Hepatocyte (in vitro differentiated cells): ENCODE measurements around the gene POLDIP2.

ENCODE experiments used
- CTCF ChIP-seq: fragments of 200-600 bp; sonication (generic); IDR thresholded peaks from 2 replicates; pipeline ENCODE4 v1.5.1; 2016; ENCODE audit warnings: antibody characterized with exemption, mild to moderate bottlenecking; ENCODE audit not compliant: poor library complexity
- EZH2 ChIP-seq: fragments of 200-600 bp; sonication (generic); IDR thresholded peaks from 2 replicates; pipeline ENCODE4 v1.6.1; 2016; ENCODE audit warnings: antibody characterized with exemption, mild to moderate bottlenecking, borderline replicate concordance

DNA sequence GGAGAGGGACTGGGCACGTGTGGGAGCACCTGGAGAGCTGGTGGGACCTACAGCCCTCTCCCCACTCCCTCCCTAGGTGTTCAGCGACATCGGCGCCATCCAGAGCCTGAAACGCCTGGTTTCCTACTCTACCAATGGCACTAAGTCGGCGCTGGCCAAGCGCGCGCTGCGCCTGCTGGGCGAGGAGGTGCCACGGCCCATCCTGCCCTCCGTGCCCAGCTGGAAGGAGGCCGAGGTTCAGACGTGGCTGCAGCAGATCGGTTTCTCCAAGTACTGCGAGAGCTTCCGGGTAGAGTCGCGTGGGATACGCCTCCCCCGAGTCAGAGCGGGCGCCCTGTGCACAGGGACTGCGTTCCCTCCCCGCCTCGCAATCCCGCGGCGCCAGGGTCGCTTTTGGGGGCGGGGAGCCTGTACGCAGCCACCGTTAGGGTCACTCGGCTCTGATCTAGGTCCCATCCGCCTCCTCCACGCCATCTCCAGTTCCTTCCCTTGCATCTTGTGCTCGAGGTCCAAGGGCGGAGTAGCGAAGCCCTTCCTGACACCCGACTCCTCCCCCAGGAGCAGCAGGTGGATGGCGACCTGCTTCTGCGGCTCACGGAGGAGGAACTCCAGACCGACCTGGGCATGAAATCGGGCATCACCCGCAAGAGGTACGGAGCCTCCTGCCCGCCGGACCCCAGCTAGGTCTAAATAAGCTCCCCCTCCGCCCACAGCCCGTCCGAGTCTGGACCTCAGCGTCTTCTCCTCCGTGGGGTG is 27.1 kb upstream of the POLDIP2 start:
- TF ChIP-seq CTCF (no peak), EZH2 (no peak)
